H1 (cell line): Measurements from ENCODE around the gene RBBP6. TPM values are rescaled to one million over a fixed set of nuclear protein-coding genes. Genes with fewer than 3 reads are reported as not detected.

Source experiments
- CTCF ChIA-PET: fragments of 300-600 bp; sonication (Branson Sonifier 250); formaldehyde crosslinking; loops from one replicate; lab custom pipeline; 2021; ENCODE audit not compliant: partially characterized antibody; lab: Charles Lee
- POLR2A ChIA-PET: fragments of 300-600 bp; sonication (Branson Sonifier 250); formaldehyde crosslinking; loops from one replicate; lab custom pipeline; 2021; ENCODE audit warnings: inconsistent platforms; ENCODE audit not compliant: partially characterized antibody; lab: Charles Lee
- DNase-seq, 2 experiments: peaks; one replicate each; pipeline versions ENCODE4 v3.0.0 to v3.0.0-alpha.2; 2010 to 2022; ENCODE audit warnings: low spot score in 2 of 2, low read depth in 1 of 2, mixed read lengths in 1 of 2
- FAIRE-seq: peaks from 2 replicates; lab custom pipeline; 2011; peaks lifted over from hg19 to GRCh38; lab: Jason Lieb, UNC
- H2AFZ ChIP-seq: 2 replicates; pipeline ENCODE4 v1.8.1; 2012; ENCODE audit warnings: low read length, inconsistent platforms
- H2AK5ac ChIP-seq: 2 replicates; pipeline ENCODE4 v1.6.1; 2013; ENCODE audit warnings: low read depth, low read length
- H2BK120ac ChIP-seq: replicated peaks from 2 replicates; pipeline ENCODE3; 2013; ENCODE audit warnings: low read depth, low read length, inconsistent platforms
- H2BK12ac ChIP-seq: 2 replicates; pipeline ENCODE4 v1.6.1; 2013; ENCODE audit warnings: low read depth, low read length
- H2BK15ac ChIP-seq: 2 replicates; pipeline ENCODE4 v1.6.1; 2013; ENCODE audit warnings: low read length
- H2BK20ac ChIP-seq: 2 replicates; pipeline ENCODE4 v1.6.1; 2013; ENCODE audit warnings: low read length
- H2BK5ac ChIP-seq: 2 replicates; pipeline ENCODE4 v1.6.1; 2013; ENCODE audit warnings: low read depth, low read length
- H3K14ac ChIP-seq: 2 replicates; pipeline ENCODE4 v1.6.1; 2013; ENCODE audit warnings: inconsistent platforms; ENCODE audit not compliant: insufficient read length
- H3K18ac ChIP-seq: 2 replicates; pipeline ENCODE4 v1.6.1; 2013; ENCODE audit warnings: low read length; ENCODE audit errors: extremely low read depth
- H3K23ac ChIP-seq: 2 replicates; pipeline ENCODE4 v1.6.1; 2013; ENCODE audit warnings: inconsistent platforms; ENCODE audit not compliant: insufficient read length
- H3K23me2 ChIP-seq: 2 replicates; pipeline ENCODE4 v1.6.1; 2013; ENCODE audit warnings: low read depth, low read length
- H3K27ac ChIP-seq: 2 replicates; pipeline ENCODE4 v1.6.1; 2011; ENCODE audit warnings: low read depth, low read length, inconsistent platforms
- H3K27me3 ChIP-seq, 4 experiments: replicated peaks in 1 of 4; 1 replicate in 1 of 4; 2 replicates in 3 of 4; pipeline versions ENCODE4 v1.6.1 to v1.8.1; 2011 to 2013; ENCODE audit warnings: low read length in 3 of 4, mild to moderate bottlenecking in 3 of 4, inconsistent platforms in 2 of 4, mixed read lengths in 2 of 4, moderate library complexity in 1 of 4; ENCODE audit not compliant: control insufficient read depth in 3 of 4, insufficient read depth in 3 of 4; ENCODE audit errors: extremely low read depth in 1 of 4
- H3K36me3 ChIP-seq, 4 experiments: 2 replicates each; pipeline versions ENCODE4 v1.6.1 to v1.8.1; 2011 to 2013; ENCODE audit warnings: mild to moderate bottlenecking in 4 of 4, low read length in 3 of 4, moderate library complexity in 2 of 4, control low read depth in 1 of 4, inconsistent platforms in 1 of 4; ENCODE audit not compliant: insufficient read depth in 4 of 4, control insufficient read depth in 2 of 4
- H3K4ac ChIP-seq: replicated peaks from 2 replicates; pipeline ENCODE3; 2013; ENCODE audit warnings: low read length, low read depth, mixed read lengths, inconsistent platforms; ENCODE audit not compliant: insufficient read length
- H3K4me1 ChIP-seq, 4 experiments: replicated peaks in 1 of 4; 1 replicate in 1 of 4; 2 replicates in 3 of 4; pipeline versions ENCODE4 v1.6.1 to v1.8.1; 2011 to 2013; ENCODE audit warnings: low read length in 3 of 4, inconsistent platforms in 2 of 4, mixed read lengths in 1 of 4; ENCODE audit not compliant: insufficient read depth in 4 of 4, control insufficient read depth in 3 of 4
- H3K4me2 ChIP-seq, 2 experiments: 2 replicates each; pipeline versions ENCODE4 v1.6.1 to v1.8.1; 2011 to 2013; ENCODE audit warnings: low read depth in 2 of 2, low read length in 2 of 2, control low read depth in 1 of 2, inconsistent platforms in 1 of 2, mild to moderate bottlenecking in 1 of 2; ENCODE audit not compliant: insufficient read depth in 1 of 2
- H3K4me3 ChIP-seq, 4 experiments: fragments of 200-600, 300-600 bp in 1 of 4; sonication (generic), shearing (Covaris generic), sonication (Bioruptor Twin) in 1 of 4; 2 replicates each; pipeline versions ENCODE4 v1.5.1 to v1.8.1; 2011 to 2016; ENCODE audit warnings: low read length in 4 of 4, low read depth in 3 of 4, control low read depth in 2 of 4, inconsistent platforms in 2 of 4, mild to moderate bottlenecking in 2 of 4, mixed read lengths in 1 of 4, moderate library complexity in 1 of 4; ENCODE audit not compliant: insufficient read depth in 2 of 4; ENCODE audit errors: extremely low read depth in 1 of 4
- H3K56ac ChIP-seq: replicated peaks from 2 replicates; pipeline ENCODE3; 2013; ENCODE audit warnings: low read depth, mild to moderate bottlenecking, mixed read lengths, low read length, inconsistent platforms; ENCODE audit not compliant: insufficient read length
- H3K79me1 ChIP-seq: 2 replicates; pipeline ENCODE4 v1.6.1; 2013; ENCODE audit warnings: low read depth, low read length, control low read depth
- H3K79me2 ChIP-seq, 2 experiments: 2 replicates each; pipeline versions ENCODE4 v1.6.1 to v1.8.1; 2012 to 2013; ENCODE audit warnings: low read length in 2 of 2, mild to moderate bottlenecking in 2 of 2, inconsistent platforms in 1 of 2; ENCODE audit not compliant: insufficient read depth in 2 of 2, control insufficient read depth in 1 of 2
- H3K9ac ChIP-seq, 4 experiments: replicated peaks in 1 of 4; 1 replicate in 1 of 4; 2 replicates in 3 of 4; pipeline versions ENCODE4 v1.6.1 to v1.8.1; 2011 to 2013; ENCODE audit warnings: low read depth in 3 of 4, low read length in 3 of 4, control low read depth in 2 of 4, mild to moderate bottlenecking in 2 of 4, moderate library complexity in 2 of 4, inconsistent platforms in 1 of 4; ENCODE audit errors: extremely low read depth in 1 of 4
- H3K9me3 ChIP-seq, 2 experiments: 2 replicates each; pipeline versions ENCODE4 v1.6.1 to v1.8.1; 2012 to 2013; ENCODE audit warnings: mild to moderate bottlenecking in 2 of 2, moderate library complexity in 2 of 2, control low read depth in 1 of 2, inconsistent platforms in 1 of 2, low read depth in 1 of 2, low read length in 1 of 2, mixed read lengths in 1 of 2; ENCODE audit not compliant: insufficient read depth in 2 of 2
- H4K20me1 ChIP-seq, 2 experiments: replicated peaks in 1 of 2; 2 replicates each; pipeline versions ENCODE3 to v1.8.1; 2011 to 2013; ENCODE audit warnings: inconsistent platforms in 2 of 2, low read length in 2 of 2, mild to moderate bottlenecking in 1 of 2; ENCODE audit not compliant: insufficient read depth in 2 of 2, control insufficient read depth in 1 of 2
- H4K5ac ChIP-seq: 2 replicates; pipeline ENCODE4 v1.6.1; 2013; ENCODE audit warnings: low read length, low read depth, mixed read lengths, inconsistent platforms; ENCODE audit not compliant: insufficient read length
- H4K8ac ChIP-seq: 2 replicates; pipeline ENCODE4 v1.8.0; 2013; ENCODE audit warnings: mild to moderate bottlenecking, moderate library complexity, low read length, inconsistent platforms; ENCODE audit not compliant: insufficient read depth; ENCODE audit errors: extremely low read depth
- H4K91ac ChIP-seq: replicated peaks from 2 replicates; pipeline ENCODE3; 2013; ENCODE audit warnings: low read length, mixed read lengths, inconsistent platforms; ENCODE audit not compliant: insufficient read length
- BRCA1 ChIP-seq: IDR thresholded peaks from 2 replicates; pipeline ENCODE4 v1.6.1; 2012; ENCODE audit warnings: low read depth, low read length, improper control_type of control experiment
- CREB1 ChIP-seq: IDR thresholded peaks from 2 replicates; pipeline ENCODE4 v1.6.1; 2012; ENCODE audit warnings: inconsistent platforms
- RNF2 ChIP-seq: fragments of 200-900, 300-1000 bp; sonication (generic); IDR thresholded peaks from 2 replicates; pipeline ENCODE4 v1.7.1; 2016; ENCODE audit warnings: borderline replicate concordance, low read depth, mild to moderate bottlenecking, antibody characterized with exemption, low read length; ENCODE audit not compliant: poor library complexity, severe bottlenecking; ENCODE audit errors: missing control alignments
- SP1 ChIP-seq: IDR thresholded peaks from 2 replicates; pipeline ENCODE4 v1.6.1; 2011; ENCODE audit warnings: low read depth, low read length
- WGBS, 2 experiments: shearing (Covaris generic) in 1 of 2; methylation state at CpG; one replicate each; pipeline versions ENCODE4 v1.1.6 to v1.1.7; 2013 to 2015; ENCODE audit warnings: low lambda C conversion rate in 2 of 2, mixed read lengths in 2 of 2, inconsistent platforms in 1 of 2, low coverage in 1 of 2, missing lambda C conversion rate in 1 of 2; ENCODE audit not compliant: insufficient replicate concordance in 2 of 2, insufficient coverage in 1 of 2, insufficient read length in 1 of 2; ENCODE audit errors: extremely low coverage in 1 of 2, missing lambda C conversion rate in 1 of 2; 5-methylcytosine and 5-hydroxymethylcytosine counted together
- long read RNA-seq, 2 experiments: library from RNA in 1 of 2; library from capped mRNA in 1 of 2; stranded (forward); transcript quantifications; one replicate each; pipeline ENCODE4 v2.0.0, GENCODE V29; 2021; ENCODE audit warnings: inconsistent platforms in 1 of 2
- polyA minus RNA-seq, 3 experiments: library from RNA; depleted of rRNA, polyadenylated mRNA; stranded (reverse); fragments of >200 nt; gene quantifications; 1 replicate in 2 of 3; 2 replicates in 1 of 3; pipeline ENCODE4 v1.2.3, GENCODE V29; 2011
- polyA plus RNA-seq, 7 experiments: library from polyadenylated mRNA; depleted of rRNA in 3 of 7; stranded (reverse) in 5 of 7; unstranded in 2 of 7; fragments of >200 nt in 5 of 7; fragments of 200-250 nt in 2 of 7; gene quantifications; 1 replicate in 5 of 7; 2 replicates in 1 of 7; 4 replicates in 1 of 7; pipeline versions ENCODE4 v1.2.1 to v1.2.3, GENCODE V29; 2011 to 2013; ENCODE audit warnings: missing spikeins in 2 of 7, mixed read lengths in 2 of 7
- total RNA-seq: library from RNA; stranded (reverse); fragmentation: NEBNext Ultra II Directional; extraction: Animal tissue kit (Norgen Biotek cat#: 25700); gene quantifications from 2 replicates; pipeline ENCODE4 v1.2.1, GENCODE V29; 2021

Gene RBBP6, protein sequence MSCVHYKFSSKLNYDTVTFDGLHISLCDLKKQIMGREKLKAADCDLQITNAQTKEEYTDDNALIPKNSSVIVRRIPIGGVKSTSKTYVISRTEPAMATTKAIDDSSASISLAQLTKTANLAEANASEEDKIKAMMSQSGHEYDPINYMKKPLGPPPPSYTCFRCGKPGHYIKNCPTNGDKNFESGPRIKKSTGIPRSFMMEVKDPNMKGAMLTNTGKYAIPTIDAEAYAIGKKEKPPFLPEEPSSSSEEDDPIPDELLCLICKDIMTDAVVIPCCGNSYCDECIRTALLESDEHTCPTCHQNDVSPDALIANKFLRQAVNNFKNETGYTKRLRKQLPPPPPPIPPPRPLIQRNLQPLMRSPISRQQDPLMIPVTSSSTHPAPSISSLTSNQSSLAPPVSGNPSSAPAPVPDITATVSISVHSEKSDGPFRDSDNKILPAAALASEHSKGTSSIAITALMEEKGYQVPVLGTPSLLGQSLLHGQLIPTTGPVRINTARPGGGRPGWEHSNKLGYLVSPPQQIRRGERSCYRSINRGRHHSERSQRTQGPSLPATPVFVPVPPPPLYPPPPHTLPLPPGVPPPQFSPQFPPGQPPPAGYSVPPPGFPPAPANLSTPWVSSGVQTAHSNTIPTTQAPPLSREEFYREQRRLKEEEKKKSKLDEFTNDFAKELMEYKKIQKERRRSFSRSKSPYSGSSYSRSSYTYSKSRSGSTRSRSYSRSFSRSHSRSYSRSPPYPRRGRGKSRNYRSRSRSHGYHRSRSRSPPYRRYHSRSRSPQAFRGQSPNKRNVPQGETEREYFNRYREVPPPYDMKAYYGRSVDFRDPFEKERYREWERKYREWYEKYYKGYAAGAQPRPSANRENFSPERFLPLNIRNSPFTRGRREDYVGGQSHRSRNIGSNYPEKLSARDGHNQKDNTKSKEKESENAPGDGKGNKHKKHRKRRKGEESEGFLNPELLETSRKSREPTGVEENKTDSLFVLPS (N-terminal part only)
- 53.6 and 54.5 TPM in 2 replicates for total RNA-seq
- 20.2 and 22.5 TPM in 2 replicates for polyA plus RNA-seq (2011; rRNA removed)
- polyA plus RNA-seq (2011; cell fraction: cytosol; rRNA removed): 26.2 TPM
- polyA plus RNA-seq (2011; cell fraction: nucleus; rRNA removed): 33.9 TPM
- 22.6 to 42.1 TPM (median 26.0 TPM) in 4 replicates for polyA plus RNA-seq (2012, experiment 1 of 2)
- polyA plus RNA-seq (2012, experiment 2 of 2): 8.8 TPM
- polyA plus RNA-seq (2013, experiment 1 of 2): 66.5 TPM
- polyA plus RNA-seq (2013, experiment 2 of 2): 67.4 TPM
- polyA minus RNA-seq (2011; rRNA and poly(A)+ RNA removed): 47.5 and 60.1 TPM in 2 replicates
- polyA minus RNA-seq (2011; cell fraction: cytosol; rRNA and poly(A)+ RNA removed): 30.9 TPM
- 109 TPM for polyA minus RNA-seq (2011; cell fraction: nucleus; rRNA and poly(A)+ RNA removed)
- long read RNA-seq, experiment 1, partial matches to known transcripts: 12 of 21 reads
- long read RNA-seq, experiment 1, other reads (novel, unspliced or antisense): 9 of 21 reads
- long read RNA-seq, experiment 2, partial matches to known transcripts: 2 of 5 reads
- long read RNA-seq, experiment 2, other reads (novel, unspliced or antisense): 3 of 5 reads

DNA sequence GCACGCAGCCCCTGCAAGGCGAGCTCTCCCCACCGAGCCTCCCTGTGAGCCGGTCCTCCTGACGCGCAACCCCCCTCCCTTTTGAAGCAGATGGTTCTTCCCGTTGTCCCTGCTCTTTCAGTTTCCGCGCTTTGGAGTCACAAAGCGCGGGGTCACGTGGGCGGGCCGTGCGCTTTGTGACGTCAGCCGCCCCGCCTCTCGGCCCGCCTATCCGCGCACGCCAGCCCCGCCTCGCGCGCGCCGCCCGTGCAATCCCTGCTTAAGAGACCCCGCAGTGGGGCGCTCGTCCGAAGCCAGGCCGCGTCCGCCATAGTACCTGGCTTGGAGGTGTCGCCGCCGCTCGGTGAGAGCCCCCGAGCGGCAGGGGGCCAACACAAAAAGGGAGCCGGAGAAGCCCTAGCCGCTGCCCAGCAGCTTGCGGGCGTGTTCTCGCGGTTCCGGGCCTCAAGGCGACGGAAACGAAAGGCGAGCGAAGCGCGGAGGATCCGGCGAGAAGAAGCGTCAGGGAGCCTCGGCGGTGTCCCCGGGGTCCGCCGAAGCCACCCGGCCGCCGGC is at the start of gene RBBP6:
RBBP6 (plus strand) TSS at position 272 of the 555 bp plus-strand sequence. CDS start 1,061 bp downstream, outside the sequence.
- Histone ChIP-seq H2BK12ac (no peak within 1 kb of the TSS), H3K79me1 (no peaks in the 10 kb centered on the region), H2BK5ac (peak within 1 kb of the TSS; percentile 86), H2BK15ac (0 out of 2 replicates have a peak within 1 kb of the TSS, but pooled peaks have one; percentile 25), H3K14ac (no peak within 1 kb of the TSS), H2BK20ac (no peak within 1 kb of the TSS), H3K23ac (no peak within 1 kb of the TSS), H2AFZ (peak within 1 kb of the TSS; percentile 96), H3K56ac (peak within 1 kb of the TSS; percentile 65), H2AK5ac (no peak within 1 kb of the TSS), H4K8ac (peak within 1 kb of the TSS; percentile 96; the same call in 1 of the 2 replicates), H2BK120ac (no peak within 1 kb of the TSS), H4K91ac (peak within 1 kb of the TSS; percentile 2), H3K4me3 (peak within 1 kb of the TSS; percentile 71 to 96 (median 94)), H3K79me2 (peaks cover 23 to 46% of the 10 kb centered on the region in 2 experiments), H3K18ac (peak within 1 kb of the TSS; percentile 73), H3K4me2 (peak within 1 kb of the TSS; percentile 76 to 85), H3K36me3 (no peaks in the 10 kb centered on the region), H3K4me1 (0 out of 7 replicates have a peak, but pooled peaks cover 0 to 2% (median 0%) of the 10 kb centered on the region in 4 experiments), H3K27me3 (no peaks in the 10 kb centered on the region), H3K23me2 (peaks cover 11% of the 10 kb centered on the region; the same call in 1 of the 2 replicates), H3K9ac (peak within 1 kb of the TSS; percentile 74 to 97 (median 94)), H4K5ac (peak within 1 kb of the TSS; percentile 20), H3K4ac (peak within 1 kb of the TSS; percentile 9), H4K20me1 (peaks cover 2 to 4% of the 10 kb centered on the region in 2 experiments), H3K27ac (peak within 1 kb of the TSS; percentile 97), H3K9me3 (no peaks in the 10 kb centered on the region; a peak in 1 of 4 replicates)
- WGBS, 2 experiments: 1% methylated on average over 54 of the region's 68 CpGs; no CpG with 5 or more reads in 1 of the 2 experiments
- FAIRE-seq (no peak), DNase-seq (peak; percentile 89 to 94)
- POLR2A ChIA-PET: interaction anchor here (0.7 to 1.9 kb wide), 10 partner anchors 11 to 191 kb away, joined by 3 to 9 read pairs (median 3); no protein-coding TSS in a partner anchor
- CTCF ChIA-PET: interaction anchor here (1.5 kb wide), 1 partner anchor 11 kb away, joined by 5 read pairs; no protein-coding TSS in a partner anchor
- no peak for TF ChIP-seq SP1
- TF ChIP-seq BRCA1: no peak; the same call in 1 of the 2 replicates
- no peak for TF ChIP-seq RNF2
- TF ChIP-seq CREB1: peak; percentile 90
